ENCODE results near the gene KCNJ1.

Gene KCNJ1

GRCh38 chr11:128911239-128911638 is 44.1 kb upstream of the KCNJ1 start:
- Histone ChIP-seq H3K4me1 (ENCODE audit: insufficient read depth, insufficient read length) (peaks cover 2% of the 10 kb centered on the region), H3K4me3 (ENCODE audit: insufficient read length, low read depth) (no peak overlapping the region), H3K9me3 (ENCODE audit: insufficient read depth, low read length) (peaks cover 6% of the 10 kb centered on the region; the same call in 1 of the 2 replicates), H3K27me3 (ENCODE audit: insufficient read depth, insufficient read length) (no peaks in the 10 kb centered on the region), H3K9ac (ENCODE audit: insufficient read length, low read depth) (no peak overlapping the region), H3K36me3 (ENCODE audit: insufficient read depth, insufficient read length, low read length) (no peaks in the 10 kb centered on the region)
- no peak for DNase-seq (ENCODE audit: low read depth, low spot score)
- TF ChIP-seq ZNF274 (IDR thresholded peaks at IDR 0.05; ENCODE audit: low read depth, low read length) (no peak), YY1 (IDR thresholded peaks at IDR 0.05; ENCODE audit: insufficient read depth, insufficient read length) (no peak), SUZ12 (IDR thresholded peaks at IDR 0.05; ENCODE audit: extremely low read depth, insufficient read depth, insufficient read length) (no peak)

- Histone ChIP-seq H3K4me1 (ENCODE audit: insufficient read depth, insufficient read length) (peaks cover 3% of the 10 kb centered on the region), H3K9ac (ENCODE audit: insufficient read length, low read depth) (no peak overlapping the region), H3K27me3 (ENCODE audit: insufficient read depth, insufficient read length) (no peaks in the 10 kb centered on the region), H3K9me3 (ENCODE audit: insufficient read depth, low read length) (peaks cover 6% of the 10 kb centered on the region; the same call in 1 of the 2 replicates), H3K36me3 (ENCODE audit: insufficient read depth, insufficient read length, low read length) (no peaks in the 10 kb centered on the region), H3K4me3 (ENCODE audit: insufficient read length, low read depth) (no peak overlapping the region)
- no peak for DNase-seq (ENCODE audit: low read depth, low spot score)
- TF ChIP-seq ZNF274 (IDR thresholded peaks at IDR 0.05; ENCODE audit: low read depth, low read length) (no peak), YY1 (IDR thresholded peaks at IDR 0.05; ENCODE audit: insufficient read depth, insufficient read length) (no peak), SUZ12 (IDR thresholded peaks at IDR 0.05; ENCODE audit: extremely low read depth, insufficient read depth, insufficient read length) (no peak)
Measured at GRCh38 chr11:128910576-128910975, 43.5 kb upstream of the KCNJ1 start.

- no peak for DNase-seq (ENCODE audit: low read depth, low spot score)
- TF ChIP-seq SUZ12 (IDR thresholded peaks at IDR 0.05; ENCODE audit: extremely low read depth, insufficient read depth, insufficient read length), result no peak
- TF ChIP-seq ZNF274 (IDR thresholded peaks at IDR 0.05; ENCODE audit: low read depth, low read length), result no peak
- no peak for TF ChIP-seq YY1 (IDR thresholded peaks at IDR 0.05; ENCODE audit: insufficient read depth, insufficient read length)
Measured at GRCh38 chr11:128909438-128910125, 42.5 kb upstream of the KCNJ1 start.

GRCh38 chr11:128908391-128909246 is 41.5 kb upstream of the KCNJ1 start:
- Histone ChIP-seq H3K27me3 (ENCODE audit: insufficient read depth, insufficient read length) (no peaks in the 10 kb centered on the region), H3K4me1 (ENCODE audit: insufficient read depth, insufficient read length) (peaks cover 9% of the 10 kb centered on the region), H3K4me3 (ENCODE audit: insufficient read length, low read depth) (no peak overlapping the region), H3K9ac (ENCODE audit: insufficient read length, low read depth) (no peak overlapping the region), H3K9me3 (ENCODE audit: insufficient read depth, low read length) (peaks cover 6% of the 10 kb centered on the region; the same call in 1 of the 2 replicates), H3K36me3 (ENCODE audit: insufficient read depth, insufficient read length, low read length) (no peaks in the 10 kb centered on the region)
- DNase-seq (ENCODE audit: low read depth, low spot score), result no peak
- TF ChIP-seq YY1 (IDR thresholded peaks at IDR 0.05; ENCODE audit: insufficient read depth, insufficient read length) (no peak), SUZ12 (IDR thresholded peaks at IDR 0.05; ENCODE audit: extremely low read depth, insufficient read depth, insufficient read length) (no peak), ZNF274 (IDR thresholded peaks at IDR 0.05; ENCODE audit: low read depth, low read length) (no peak)

More at GRCh38 chr11:128909438-128910125, 42.5 kb upstream of the KCNJ1 start:
- peaks cover 3% of the 10 kb centered on the region for H3K4me1 ChIP-seq (ENCODE audit: insufficient read depth, insufficient read length)
- no peaks in the 10 kb centered on the region for H3K27me3 ChIP-seq (ENCODE audit: insufficient read depth, insufficient read length)
- no peaks in the 10 kb centered on the region for H3K36me3 ChIP-seq (ENCODE audit: insufficient read depth, insufficient read length, low read length)
- peaks cover 6% of the 10 kb centered on the region; the same call in 1 of the 2 replicates for H3K9me3 ChIP-seq (ENCODE audit: insufficient read depth, low read length)
- H3K9ac ChIP-seq (ENCODE audit: insufficient read length, low read depth), result no peak overlapping the region
- no peak overlapping the region for H3K4me3 ChIP-seq (ENCODE audit: insufficient read length, low read depth)

DNA sequence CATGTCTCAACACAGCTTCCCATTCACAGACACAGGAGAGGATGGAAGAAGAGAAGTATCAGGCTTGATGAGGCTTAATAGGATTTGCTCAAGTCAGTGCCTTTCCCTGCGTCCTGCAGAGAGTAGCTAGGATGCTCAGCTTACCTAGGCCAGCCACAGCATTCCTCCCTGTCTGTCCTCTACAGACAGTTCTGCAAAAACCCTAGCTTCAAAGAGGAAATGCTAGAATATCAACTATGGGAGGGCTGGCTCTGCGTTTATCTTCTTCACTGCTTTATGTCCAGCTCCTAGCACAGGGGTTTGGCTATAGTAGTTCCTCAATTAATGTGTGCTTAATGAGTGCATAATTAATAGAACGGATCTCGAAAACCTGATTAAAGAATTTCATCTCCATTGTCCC is 40.5 kb upstream of the KCNJ1 start:
- Histone ChIP-seq H3K9me3 (ENCODE audit: insufficient read depth, low read length) (peaks cover 6% of the 10 kb centered on the region; the same call in 1 of the 2 replicates), H3K9ac (ENCODE audit: insufficient read length, low read depth) (no peak overlapping the region), H3K4me3 (ENCODE audit: insufficient read length, low read depth) (no peak overlapping the region), H3K4me1 (ENCODE audit: insufficient read depth, insufficient read length) (peaks cover 9% of the 10 kb centered on the region), H3K36me3 (ENCODE audit: insufficient read depth, insufficient read length, low read length) (no peaks in the 10 kb centered on the region), H3K27me3 (ENCODE audit: insufficient read depth, insufficient read length) (no peaks in the 10 kb centered on the region)
- no peak for DNase-seq (ENCODE audit: low read depth, low spot score)
- TF ChIP-seq ZNF274 (IDR thresholded peaks at IDR 0.05; ENCODE audit: low read depth, low read length) (no peak), YY1 (IDR thresholded peaks at IDR 0.05; ENCODE audit: insufficient read depth, insufficient read length) (no peak), SUZ12 (IDR thresholded peaks at IDR 0.05; ENCODE audit: extremely low read depth, insufficient read depth, insufficient read length) (no peak)

DNA sequence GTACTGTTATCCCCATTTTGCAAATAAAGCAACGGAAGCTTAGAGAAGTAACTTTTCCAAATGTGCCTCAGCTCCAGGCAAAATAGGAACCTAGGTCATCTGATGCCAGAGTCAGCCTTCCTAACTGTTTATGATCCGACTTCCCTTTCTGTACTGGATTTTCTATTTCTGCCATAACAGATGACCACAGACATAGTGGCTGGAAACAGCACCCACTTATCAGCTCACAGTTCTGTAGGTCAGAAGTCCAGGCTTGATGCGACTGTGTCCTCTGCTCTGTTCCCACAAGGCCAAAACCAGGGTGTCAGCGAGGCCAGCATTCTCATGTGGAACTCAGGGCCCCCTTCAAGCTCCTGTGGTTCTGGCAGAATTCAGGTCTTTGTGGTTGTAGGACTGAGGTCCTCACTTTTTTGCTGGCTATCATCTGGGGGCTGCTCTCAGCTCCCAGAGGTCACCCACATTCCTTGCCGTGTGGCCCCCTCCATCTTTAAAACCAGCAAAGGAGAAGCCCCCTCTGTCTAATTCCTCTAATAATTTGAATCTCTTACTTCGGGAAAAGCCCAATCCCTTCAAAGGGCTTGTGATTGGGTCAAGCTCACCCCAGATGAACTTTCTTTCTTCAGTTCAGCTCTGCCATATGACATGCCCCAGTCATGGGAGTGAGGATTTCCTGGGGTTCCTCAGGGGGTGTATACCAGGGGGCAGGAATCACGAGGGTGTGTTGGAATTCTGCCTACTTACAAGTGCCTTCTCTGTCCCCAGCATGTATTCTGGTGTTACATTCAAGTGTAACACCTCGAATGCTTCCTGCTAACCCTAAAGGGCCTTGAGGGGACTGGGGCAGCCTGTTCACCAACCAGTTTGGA is 39.3 kb upstream of the KCNJ1 start:
- Histone ChIP-seq H3K9me3 (ENCODE audit: insufficient read depth, low read length) (no peaks in the 10 kb centered on the region), H3K36me3 (ENCODE audit: insufficient read depth, insufficient read length, low read length) (peaks cover 4% of the 10 kb centered on the region), H3K4me1 (ENCODE audit: insufficient read depth, insufficient read length) (peaks cover 9% of the 10 kb centered on the region), H3K9ac (ENCODE audit: insufficient read length, low read depth) (peak overlapping the region; percentile 38), H3K4me3 (ENCODE audit: insufficient read length, low read depth) (peak overlapping the region; percentile 41), H3K27me3 (ENCODE audit: insufficient read depth, insufficient read length) (no peaks in the 10 kb centered on the region)
- no peak for DNase-seq (ENCODE audit: low read depth, low spot score)
- no peak for TF ChIP-seq SUZ12 (IDR thresholded peaks at IDR 0.05; ENCODE audit: extremely low read depth, insufficient read depth, insufficient read length)
- no peak for TF ChIP-seq YY1 (IDR thresholded peaks at IDR 0.05; ENCODE audit: insufficient read depth, insufficient read length)
- no peak for TF ChIP-seq ZNF274 (IDR thresholded peaks at IDR 0.05; ENCODE audit: low read depth, low read length)

Data from NT2/D1 (cell line).